NOMO-1 (cell line): Measurements from ENCODE around the gene CALHM3.

ENCODE experiments used
- DNase-seq, 2 experiments: peaks; one replicate each; lab custom pipeline; 2025; ENCODE audit not compliant: unreplicated experiment in 2 of 2; lab: John Stamatoyannopoulos, UW

The CALHM3 gene

DNA sequence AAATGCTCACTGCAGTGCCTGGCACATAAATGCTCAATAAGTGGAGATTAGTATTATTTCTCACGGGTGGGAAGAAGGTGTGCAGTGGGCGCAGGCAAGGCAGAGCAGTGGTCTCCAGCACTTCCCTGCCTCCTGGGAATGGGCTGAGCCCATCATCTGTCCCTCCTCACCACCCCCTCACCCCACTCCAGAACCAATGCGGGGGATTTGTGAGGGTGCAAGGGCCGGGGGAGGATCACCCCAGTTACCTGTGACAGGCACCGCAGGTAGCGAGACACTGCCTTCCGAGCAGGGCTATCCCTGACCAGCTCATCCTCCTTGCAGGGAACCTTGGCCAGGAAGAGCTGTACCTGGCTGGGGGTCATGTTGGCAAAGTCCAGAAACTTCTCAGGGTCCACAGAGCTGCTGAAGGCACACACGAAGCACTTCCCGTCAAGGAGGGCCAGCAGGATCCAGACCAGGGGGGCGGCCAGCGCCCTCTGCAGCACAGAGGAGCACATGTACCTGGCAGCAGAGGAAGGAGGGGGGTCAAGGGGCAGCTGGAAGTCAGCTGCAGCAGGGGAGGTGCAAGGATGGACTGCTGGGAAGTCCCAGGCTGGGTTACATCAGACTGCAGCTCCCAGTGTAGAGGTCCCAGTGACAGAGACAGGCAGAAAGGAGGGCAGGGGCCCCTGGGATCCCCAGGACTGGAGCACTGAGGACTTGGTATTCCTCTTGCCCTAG, 2.8 kb downstream of the CALHM3 start:
- peak; percentile 30 to 48 for DNase-seq

- DNase-seq: no peak
These were observed 3.6 kb downstream of the CALHM3 start for GRCh38 chr10:103475437-103475836.

- no peak for DNase-seq
These were observed 5.0 kb downstream of the CALHM3 start for GRCh38 chr10:103474077-103474476.

- DNase-seq: no peak
These were observed 5.8 kb downstream of the CALHM3 start for GRCh38 chr10:103473261-103473671.

- DNase-seq: peak; percentile 46 to 80
These were observed 7.0 kb downstream of the CALHM3 start for GRCh38 chr10:103472005-103472404.

DNA sequence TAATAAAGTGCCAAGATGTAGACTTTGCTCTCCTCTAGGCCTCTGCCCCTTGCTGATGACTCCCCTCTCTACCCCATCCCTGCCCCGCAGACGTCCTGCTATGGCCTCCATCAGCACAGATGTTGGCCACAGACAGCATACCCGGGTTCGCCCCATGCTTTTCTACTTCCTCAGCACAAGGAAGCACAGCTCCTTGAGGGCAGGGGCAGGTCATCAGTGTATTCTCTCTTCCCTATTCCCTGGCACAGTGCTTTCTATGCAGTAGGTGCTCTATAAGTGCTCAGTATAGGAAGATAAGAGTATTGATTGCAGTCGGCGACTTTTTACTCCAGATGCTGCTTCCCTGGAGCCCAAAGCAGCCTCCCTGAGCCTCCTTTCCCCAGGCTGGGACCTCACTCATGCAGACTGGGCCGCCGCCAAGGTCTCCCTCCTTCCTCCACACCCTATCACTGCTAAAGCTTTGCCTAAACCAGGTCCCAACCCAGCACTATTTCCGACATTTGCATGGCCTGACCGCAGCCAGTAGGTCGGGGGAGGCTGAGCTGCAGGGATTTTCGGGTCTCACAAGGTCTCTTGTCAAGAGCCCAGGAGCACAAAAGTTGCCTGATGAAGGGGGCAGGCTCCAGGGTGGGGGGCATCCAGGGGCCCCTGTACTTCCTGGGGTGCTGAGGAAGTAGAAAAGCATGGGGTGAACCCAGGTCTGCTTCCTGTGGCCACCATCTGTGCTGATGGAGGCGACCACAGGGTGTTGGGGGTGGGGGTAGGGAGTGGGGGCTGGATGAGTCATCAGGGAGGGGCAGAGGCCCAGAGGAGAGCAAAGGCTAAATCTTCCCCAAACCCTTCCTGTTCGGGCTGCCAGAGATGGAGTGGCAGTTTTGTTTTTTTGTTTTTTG, 8.0 kb downstream of the CALHM3 start:
- peak; percentile 86 to 90 for DNase-seq

DNA sequence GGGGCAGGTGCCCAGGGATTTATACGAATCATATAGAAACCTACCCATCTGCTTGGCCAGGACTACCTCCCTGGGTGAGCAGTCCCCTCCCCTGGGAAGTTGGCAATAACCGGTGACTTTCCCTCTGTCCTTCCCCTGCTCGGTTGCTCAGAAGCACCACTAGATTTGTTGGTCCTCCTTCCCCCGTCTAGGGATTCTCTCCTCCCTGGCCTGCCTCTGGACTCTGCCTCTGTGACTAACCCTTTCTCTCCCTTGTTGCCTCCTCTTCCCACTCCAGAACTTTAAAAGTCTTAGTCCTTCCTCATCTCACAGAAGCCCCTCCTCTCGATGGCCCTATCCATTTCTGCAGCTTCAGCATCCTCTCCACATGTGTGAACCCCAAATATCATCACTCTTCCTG, 9.8 kb downstream of the CALHM3 start:
- DNase-seq: no peak

- DNase-seq: no peak
These were observed 11.6 kb downstream of the CALHM3 start for GRCh38 chr10:103467406-103467805.

- DNase-seq: no peak
These were observed 12.3 kb downstream of the CALHM3 start for GRCh38 chr10:103466734-103467133.

GRCh38 chr10:103465411-103466179, 13.4 kb downstream of the CALHM3 start:
- no peak for DNase-seq

GRCh38 chr10:103463499-103463898, 15.5 kb downstream of the CALHM3 start:
- DNase-seq: no peak

GRCh38 chr10:103459615-103460014, 19.4 kb downstream of the CALHM3 start:
- DNase-seq: no peak

- DNase-seq: peak; percentile 11 to 25
These were observed 20.3 kb downstream of the CALHM3 start, which contains the start of gene CALHM1 for GRCh38 chr10:103458720-103459119. CALHM1 (minus strand) TSS chr10:103458900; CDS start chr10:103458751, 149 bp downstream.

GRCh38 chr10:103457896-103458583, 21.0 kb downstream of the CALHM3 start:
- DNase-seq: no peak

DNA sequence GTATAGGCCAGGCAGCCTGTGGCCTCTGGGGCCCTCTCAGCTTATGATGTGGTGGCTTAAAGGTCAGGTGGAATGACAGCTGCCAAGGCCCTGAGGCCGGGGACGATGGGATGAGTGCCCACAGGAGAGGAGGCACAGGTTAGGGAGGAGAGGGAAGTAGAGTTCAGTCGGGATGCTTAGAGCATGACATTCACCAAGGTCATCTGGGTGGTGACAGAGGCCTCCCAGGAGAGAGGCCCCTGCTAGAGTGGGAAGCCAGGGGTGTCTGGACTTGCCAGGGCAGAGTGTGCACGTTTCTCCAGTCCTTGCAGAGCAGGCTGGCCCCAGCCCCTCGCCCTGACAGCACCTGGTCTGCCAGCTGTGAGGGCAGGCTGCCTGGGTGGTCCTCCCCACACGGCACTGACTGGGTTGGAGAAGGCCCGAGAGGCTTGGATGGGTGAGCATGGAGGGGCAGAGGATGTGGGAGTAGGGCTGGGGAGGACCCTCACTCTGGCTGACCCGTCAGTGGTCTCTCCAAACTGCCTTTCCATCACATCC, 21.8 kb downstream of the CALHM3 start:
- no peak for DNase-seq

GRCh38 chr10:103456074-103456660, 22.9 kb downstream of the CALHM3 start:
- no peak for DNase-seq

- DNase-seq: no peak
These were observed 23.8 kb downstream of the CALHM3 start for GRCh38 chr10:103455235-103455634.

DNA sequence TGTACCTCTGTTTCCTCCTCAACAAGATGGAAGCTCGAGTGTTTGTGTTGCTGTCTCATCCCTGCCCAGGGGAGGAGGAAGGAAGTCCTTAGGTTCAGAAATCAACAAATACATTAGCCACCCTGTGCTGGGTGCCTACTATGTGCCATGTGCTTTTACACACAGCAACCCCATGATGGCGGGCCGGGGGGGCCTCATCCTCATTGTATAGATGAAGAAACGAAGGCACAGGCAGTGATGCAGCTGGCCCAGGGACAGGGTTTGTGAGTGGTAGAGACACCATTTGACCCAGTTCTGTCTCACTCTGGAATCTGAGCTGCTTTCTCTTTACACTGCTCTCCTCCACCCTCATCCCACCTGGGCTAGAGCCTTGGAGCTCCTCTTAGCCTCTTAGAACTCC, 25.0 kb downstream of the CALHM3 start:
- no peak for DNase-seq

DNA sequence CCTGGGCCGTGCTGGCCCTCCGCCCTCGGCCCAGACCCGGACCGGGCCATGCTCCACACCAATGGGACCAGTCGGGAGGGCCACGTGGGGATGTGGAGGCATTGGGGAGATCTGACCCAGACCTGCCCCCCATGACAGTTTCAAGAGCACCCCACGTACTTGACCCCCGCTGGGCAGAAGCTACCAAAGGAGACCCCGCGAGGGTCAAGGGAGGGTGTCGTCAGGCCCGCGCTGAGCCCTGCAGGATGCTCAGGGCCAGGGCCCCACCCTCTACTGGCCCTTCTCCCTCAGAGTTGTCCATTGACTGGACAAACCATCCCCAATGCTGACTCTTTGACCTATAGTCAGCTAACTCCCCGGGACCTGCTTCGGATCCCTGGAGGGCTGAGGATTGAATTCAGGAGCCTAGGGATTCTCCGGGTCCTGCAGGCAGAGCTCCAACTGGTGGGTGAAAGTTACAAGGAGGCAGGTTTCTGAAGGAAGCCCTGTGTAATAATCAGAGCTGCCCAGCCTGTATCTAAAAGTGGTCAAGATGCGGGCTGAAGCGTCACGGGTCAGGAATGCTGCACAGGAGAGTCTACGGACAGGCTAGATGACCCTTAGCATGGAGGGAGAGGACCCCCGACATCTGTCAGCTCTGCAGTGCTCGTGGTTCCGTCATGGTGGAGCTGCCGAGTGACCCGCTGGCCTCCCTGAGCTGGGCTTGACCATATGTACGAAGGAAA, 26.4 kb downstream of the CALHM3 start:
- DNase-seq: no peak
